ENCODE data around the gene GCH1.

The GCH1 gene

GRCh38 chr14:54805070-54805444 is 97.6 kb downstream of the GCH1 start:
- in situ Hi-C loops (cut with MboI; ENCODE audit: low sequenced_read_pairs) = loop anchor here (25.0 kb wide), 1 partner anchor 243 kb away; the partner anchor contains the start of gene SAMD4A

GRCh38 chr14:54804538-54805041 is 98.0 kb downstream of the GCH1 start:
- in situ Hi-C loops (cut with MboI; ENCODE audit: low sequenced_read_pairs) = loop anchor here (25.0 kb wide), 1 partner anchor 242 kb away; the partner anchor contains the start of gene SAMD4A

GRCh38 chr14:54803926-54804537 is 98.6 kb downstream of the GCH1 start:
- in situ Hi-C loops (cut with MboI; ENCODE audit: low sequenced_read_pairs) = loop anchor here (25.0 kb wide), 1 partner anchor 242 kb away; the partner anchor contains the start of gene SAMD4A

GRCh38 chr14:54803396-54803795 is 99.2 kb downstream of the GCH1 start:
- in situ Hi-C loops (cut with MboI; ENCODE audit: low sequenced_read_pairs) = loop anchor here (25.0 kb wide), 1 partner anchor 241 kb away; the partner anchor contains the start of gene SAMD4A

DNA sequence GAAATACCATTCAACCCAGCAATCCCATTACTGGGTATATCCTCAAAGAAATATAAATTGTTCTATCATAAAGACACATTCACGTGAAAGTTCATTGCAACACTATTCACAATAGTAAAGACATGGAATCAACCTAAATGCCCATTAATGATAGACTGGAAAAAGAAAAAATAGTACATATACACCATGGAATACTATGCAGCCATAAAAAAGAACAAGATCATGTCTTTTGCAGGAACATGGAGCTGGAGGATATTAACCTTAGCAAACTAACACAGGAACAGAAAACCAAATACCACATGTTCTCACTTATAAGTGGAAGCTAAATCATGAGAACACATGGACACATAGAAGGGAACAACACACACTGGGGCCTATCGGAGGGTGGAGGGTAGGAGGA is 101.1 kb downstream of the GCH1 start:
- in situ Hi-C loops (cut with MboI; ENCODE audit: low sequenced_read_pairs) = loop anchor here (25.0 kb wide), 1 partner anchor 239 kb away; the partner anchor contains the start of gene SAMD4A

- in situ Hi-C loops (cut with MboI; ENCODE audit: low sequenced_read_pairs) = no loop called here
These were observed 104.0 kb downstream of the GCH1 start for GRCh38 chr14:54798465-54799124.

DNA sequence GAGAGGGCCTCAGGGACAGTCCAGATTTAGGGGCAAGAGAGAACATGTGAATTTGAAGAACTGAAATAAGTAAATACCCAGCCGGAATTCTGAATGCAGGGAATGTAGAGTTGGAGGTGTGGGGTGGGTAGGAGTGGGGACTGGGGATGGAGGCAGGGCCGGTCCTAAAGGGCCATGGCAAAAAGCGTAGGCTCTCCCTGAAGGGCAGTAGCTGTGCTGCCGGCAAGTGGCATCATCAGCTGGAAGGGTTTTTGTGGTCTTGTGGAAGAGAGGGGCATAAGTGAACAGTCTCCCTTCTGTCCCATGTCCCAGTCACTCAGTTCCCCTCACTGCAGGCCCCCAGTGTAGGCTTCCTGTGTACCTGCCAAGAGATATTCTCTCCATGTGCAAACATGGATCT is 104.6 kb downstream of the GCH1 start:
- in situ Hi-C loops (cut with MboI; ENCODE audit: low sequenced_read_pairs) = no loop called here

DNA sequence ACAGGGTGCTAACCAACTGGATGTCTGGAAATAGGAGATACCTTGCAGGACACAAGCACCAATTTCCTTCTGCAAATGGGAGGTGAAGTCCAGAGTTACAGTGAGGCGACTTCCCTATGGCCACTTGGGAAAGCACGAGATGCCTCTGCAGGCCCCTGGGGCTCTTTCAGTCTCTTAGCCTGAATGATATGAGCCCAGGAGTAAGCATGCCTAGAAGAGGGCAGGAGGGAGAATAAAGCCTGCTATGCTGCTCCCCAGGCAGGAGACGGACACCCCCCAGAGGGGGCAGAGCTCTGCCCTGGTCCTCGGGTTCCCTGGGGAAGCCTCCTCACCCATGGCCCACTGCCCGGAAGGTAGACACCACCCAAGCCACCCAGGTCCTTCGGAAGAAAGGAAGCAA is 105.1 kb downstream of the GCH1 start:
- in situ Hi-C loops (cut with MboI; ENCODE audit: low sequenced_read_pairs) = no loop called here

- in situ Hi-C loops (cut with MboI; ENCODE audit: low sequenced_read_pairs) = no loop called here
These were observed 105.7 kb downstream of the GCH1 start for GRCh38 chr14:54796961-54797360.

DNA sequence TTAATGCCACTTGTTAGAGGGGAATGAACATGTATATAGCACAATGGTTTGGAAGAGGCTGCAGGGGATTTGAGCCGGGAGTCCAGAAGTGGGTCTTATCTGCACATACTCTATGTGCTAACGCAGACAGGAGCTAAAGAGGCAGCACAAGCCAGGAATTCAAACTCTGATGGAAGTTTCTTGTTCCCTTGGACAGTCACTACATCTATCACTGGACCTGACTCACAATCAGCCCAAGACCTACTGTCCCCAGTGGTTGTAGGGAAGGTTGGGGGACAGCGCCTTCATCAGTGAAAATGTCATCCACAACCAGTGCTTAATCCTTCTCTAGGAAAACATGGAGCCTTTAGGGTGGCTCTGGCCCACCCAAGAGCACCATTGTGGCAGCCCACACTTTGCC is 107.8 kb downstream of the GCH1 start:
- in situ Hi-C loops (cut with MboI; ENCODE audit: low sequenced_read_pairs) = no loop called here

GRCh38 chr14:54794159-54794558 is 108.5 kb downstream of the GCH1 start:
- in situ Hi-C loops (cut with MboI; ENCODE audit: low sequenced_read_pairs) = no loop called here

GRCh38 chr14:54792288-54792687 is 110.3 kb downstream of the GCH1 start:
- in situ Hi-C loops (cut with MboI; ENCODE audit: low sequenced_read_pairs) = no loop called here

Data from HL-60/S4 (cell line).